Measurements from ENCODE around the gene MYL6.

GRCh38 chr12:56130876-56131275, 27.3 kb upstream of the MYL6 start:
- TF ChIP-seq POLR2AphosphoS5 (IDR thresholded peaks at IDR 0.05) (no peak), POLR2A (IDR thresholded peaks at IDR 0.05) (no peak), CTCF (IDR thresholded peaks at IDR 0.05) (no peak)

Data from breast epithelium (tissue), 3 donors.